ENCODE data around the gene TRABD2A. TPM values are rescaled to one million over a fixed set of nuclear protein-coding genes. Genes with fewer than 3 reads are reported as not detected.

Gene TRABD2A
- total and polyA plus RNA-seq, 9 of the 15 experiments (the other 6 are each of a cell fraction or from before 2014, with no cell fraction given) = 0.07 to 0.45 (median 0.25) TPM

- no peak for TF ChIP-seq TSHZ1 (CRISPR knock-in tag; IDR thresholded peaks at IDR 0.05)
- TF ChIP-seq ZNF23 (CRISPR knock-in tag; IDR thresholded peaks at IDR 0.05) = no peak
- no peak; the same call in 1 of the 2 replicates for TF ChIP-seq SP1 (CRISPR knock-in tag; IDR thresholded peaks at IDR 0.05)
- no peak for TF ChIP-seq HNRNPUL1 (IDR thresholded peaks at IDR 0.05; ENCODE audit: low read length)
- TF ChIP-seq ZNF511 (CRISPR knock-in tag; IDR thresholded peaks at IDR 0.05) = peak; percentile 57; the same call in 1 of the 2 replicates
- peak in 1 of 2 experiments; percentile 14; a peak in 1 of 4 replicates for TF ChIP-seq FOXA3 (CRISPR knock-in tag; conservative IDR thresholded peaks at IDR 0.05 in 1 of 2, IDR thresholded peaks at IDR 0.05 in 1 of 2)
- no peak for TF ChIP-seq CLOCK (CRISPR knock-in tag; IDR thresholded peaks at IDR 0.05; ENCODE audit: borderline replicate concordance)
- TF ChIP-seq RBM15 (IDR thresholded peaks at IDR 0.05; ENCODE audit: insufficient read depth, low read length) = no peak
- no peak for TF ChIP-seq ATF1 (CRISPR knock-in tag; IDR thresholded peaks at IDR 0.05)
- TF ChIP-seq ATF1 (tag; IDR thresholded peaks at IDR 0.05) = peak; percentile 64
- TF ChIP-seq ESRRA (IDR thresholded peaks at IDR 0.05; ENCODE audit: borderline replicate concordance, low read depth) = peak; percentile 36; the same call in 1 of the 2 replicates
- no peak for TF ChIP-seq SMARCA5 (IDR thresholded peaks at IDR 0.05)
- 0 out of 4 replicates have a peak, but pooled peaks of 1 of the 2 experiments have one; percentile 42 for TF ChIP-seq TBL1XR1 (IDR thresholded peaks at IDR 0.05; ENCODE audit: low read length in 2 of 2)
- peak; percentile 96 for TF ChIP-seq KDM5B (IDR thresholded peaks at IDR 0.05; ENCODE audit: insufficient replicate concordance, low read depth, low read length)
- TF ChIP-seq ZNF24 (IDR thresholded peaks at IDR 0.05) = 0 out of 2 replicates have a peak, but pooled peaks have one; percentile 44
- TF ChIP-seq TAF1 (IDR thresholded peaks at IDR 0.05; ENCODE audit: control insufficient read depth, extremely low read depth, insufficient read depth, low read length, severe bottlenecking) = peak; percentile 85
These were observed 24.6 kb upstream of the TRABD2A start, which contains the start of gene TMSB10 (continued) for GRCh38 chr2:84905181-84906107.
